Loucy (cell line): Measurements from ENCODE around the gene GAS6.
"Not testable (repeated sequence)": the region's sequence is repeated elsewhere in the genome, so short reads cannot be mapped to it uniquely, and the experiment has no call there.

Experiments
- H2AFZ ChIP-seq: fragments of 200-600 bp; sonication (generic); 2 replicates; pipeline ENCODE4 v1.6.0; 2016; ENCODE audit warnings: antibody characterized with exemption, mild to moderate bottlenecking, low read length, moderate library complexity
- H3F3A ChIP-seq: fragments of 200-600 bp; 2 replicates; pipeline ENCODE4 v1.6.0; 2016; ENCODE audit warnings: antibody characterized with exemption, low read depth, mild to moderate bottlenecking
- H3K27me3 ChIP-seq: fragments of 200-600 bp; sonication (generic); 2 replicates; pipeline ENCODE4 v1.6.1; 2014; ENCODE audit warnings: low read length, mild to moderate bottlenecking; ENCODE audit not compliant: insufficient read depth, poor library complexity, severe bottlenecking
- H3K36me3 ChIP-seq: fragments of 200-600 bp; sonication (generic); 2 replicates; pipeline ENCODE4 v1.6.1; 2016; ENCODE audit warnings: low read length; ENCODE audit not compliant: insufficient read depth
- H3K4me1 ChIP-seq: fragments of 200-600 bp; sonication (generic); 2 replicates; pipeline ENCODE4 v1.5.1; 2014; ENCODE audit warnings: low read length, mild to moderate bottlenecking; ENCODE audit not compliant: insufficient read depth, poor library complexity, severe bottlenecking
- H3K4me2 ChIP-seq: fragments of 200-600 bp; sonication (generic); 2 replicates; pipeline ENCODE4 v1.6.0; 2014; ENCODE audit warnings: antibody characterized with exemption, low read length, low read depth, mild to moderate bottlenecking; ENCODE audit not compliant: poor library complexity, severe bottlenecking
- H3K4me3 ChIP-seq: fragments of 200-600 bp; sonication (generic); 2 replicates; pipeline ENCODE4 v1.5.1; 2014; ENCODE audit warnings: low read length, mild to moderate bottlenecking, mixed read lengths; ENCODE audit not compliant: poor library complexity, severe bottlenecking
- H3K79me2 ChIP-seq: fragments of 200-600 bp; sonication (generic); 2 replicates; pipeline ENCODE4 v1.6.1; 2014; ENCODE audit warnings: low read length; ENCODE audit not compliant: insufficient read depth
- H3K9ac ChIP-seq: fragments of 200-600 bp; sonication (generic); 2 replicates; pipeline ENCODE4 v1.6.0; 2014; ENCODE audit warnings: mild to moderate bottlenecking, low read depth, low read length, moderate library complexity; ENCODE audit not compliant: poor library complexity, severe bottlenecking
- H3K9me2 ChIP-seq: fragments of 200-600 bp; sonication (generic); replicated peaks from 2 replicates; pipeline ENCODE4 v1.6.1; 2016; ENCODE audit warnings: low read depth, low read length, mixed read lengths
- H3K9me3 ChIP-seq: fragments of 200-600 bp; sonication (generic); 2 replicates; pipeline ENCODE4 v1.6.1; 2014; ENCODE audit warnings: mild to moderate bottlenecking, antibody characterized with exemption, low read length, low read depth; ENCODE audit not compliant: insufficient read depth
- H4K20me1 ChIP-seq: fragments of 200-600 bp; sonication (generic); 2 replicates; pipeline ENCODE4 v1.6.0; 2014; ENCODE audit warnings: antibody characterized with exemption, low read length, mild to moderate bottlenecking; ENCODE audit not compliant: insufficient read depth, poor library complexity, severe bottlenecking
- CTCF ChIP-seq: fragments of 200-600 bp; sonication (generic); conservative IDR thresholded peaks from 2 replicates; pipeline ENCODE4 v1.5.1; 2014; ENCODE audit warnings: mild to moderate bottlenecking, antibody characterized with exemption, low read length
- EZH2phosphoT487 ChIP-seq: fragments of 200-600 bp; IDR thresholded peaks from 2 replicates; pipeline ENCODE4 v1.6.1; 2018; ENCODE audit warnings: antibody characterized with exemption, mild to moderate bottlenecking, moderate library complexity, borderline replicate concordance

The GAS6 gene

GRCh38 chr13:113796211-113796963, 67.5 kb downstream of the GAS6 start:
- H3K27me3 ChIP-seq: no peaks in the 10 kb centered on the region
- H3F3A ChIP-seq: no peaks in the 10 kb centered on the region
- no peaks in the 10 kb centered on the region for H3K4me1 ChIP-seq
- no peaks in the 10 kb centered on the region for H4K20me1 ChIP-seq
- no peaks in the 10 kb centered on the region for H3K79me2 ChIP-seq
- no peaks in the 10 kb centered on the region for H3K36me3 ChIP-seq
- H3K9me3 ChIP-seq: no peaks in the 10 kb centered on the region
- no peak overlapping the region for H3K4me3 ChIP-seq
- H3K9ac ChIP-seq: no peak overlapping the region
- H3K9me2 ChIP-seq: no peaks in the 10 kb centered on the region
- TF ChIP-seq CTCF (no peak), EZH2phosphoT487 (no peak)
- H2AFZ ChIP-seq: no peak overlapping the region
- H3K4me2 ChIP-seq: no peak overlapping the region

- H3K4me3 ChIP-seq, H4K20me1 ChIP-seq, H3K9me2 ChIP-seq, H3K9me3 ChIP-seq, H3F3A ChIP-seq, H2AFZ ChIP-seq, H3K36me3 ChIP-seq, H3K79me2 ChIP-seq, H3K4me1 ChIP-seq, H3K27me3 ChIP-seq, H3K4me2 ChIP-seq, H3K9ac ChIP-seq: not testable (repeated sequence)
These were observed 68.5 kb downstream of the GAS6 start for GRCh38 chr13:113795362-113795761.

GRCh38 chr13:113794764-113795173, 69.1 kb downstream of the GAS6 start:
- no peaks in the 10 kb centered on the region for H3K4me1 ChIP-seq
- H3K9me3 ChIP-seq: no peaks in the 10 kb centered on the region; the same call in 1 of the 2 replicates
- H3K4me3 ChIP-seq: no peak overlapping the region
- TF ChIP-seq EZH2phosphoT487 (no peak), CTCF (no peak)
- H2AFZ ChIP-seq: no peak overlapping the region
- H4K20me1 ChIP-seq: no peaks in the 10 kb centered on the region
- H3F3A ChIP-seq: no peaks in the 10 kb centered on the region
- H3K4me2 ChIP-seq: no peak overlapping the region
- no peaks in the 10 kb centered on the region for H3K79me2 ChIP-seq
- no peaks in the 10 kb centered on the region for H3K27me3 ChIP-seq
- H3K9me2 ChIP-seq: no peaks in the 10 kb centered on the region
- no peak overlapping the region for H3K9ac ChIP-seq
- no peaks in the 10 kb centered on the region for H3K36me3 ChIP-seq

GRCh38 chr13:113794086-113794485, 69.8 kb downstream of the GAS6 start:
- no peak overlapping the region for H3K4me3 ChIP-seq
- H3K4me2 ChIP-seq: no peak overlapping the region
- H3K36me3 ChIP-seq: no peaks in the 10 kb centered on the region
- H3K9me2 ChIP-seq: no peaks in the 10 kb centered on the region
- no peaks in the 10 kb centered on the region for H3K27me3 ChIP-seq
- TF ChIP-seq CTCF: no peak
- no peak for TF ChIP-seq EZH2phosphoT487
- H3K9ac ChIP-seq: no peak overlapping the region
- H2AFZ ChIP-seq: no peak overlapping the region
- H4K20me1 ChIP-seq: no peaks in the 10 kb centered on the region
- no peaks in the 10 kb centered on the region for H3K4me1 ChIP-seq
- no peaks in the 10 kb centered on the region; the same call in 1 of the 2 replicates for H3K9me3 ChIP-seq
- no peaks in the 10 kb centered on the region for H3F3A ChIP-seq
- H3K79me2 ChIP-seq: no peaks in the 10 kb centered on the region
